DND-41 (cell line): ENCODE measurements around the gene LIX1L.

Experiments used
- CTCF ChIP-seq: IDR thresholded peaks from 2 replicates; pipeline ENCODE4 v1.5.1; 2012; ENCODE audit warnings: borderline replicate concordance, low read length, moderate library complexity, mild to moderate bottlenecking; ENCODE audit not compliant: poor library complexity, severe bottlenecking; ENCODE audit errors: extremely low read depth
- EZH2 ChIP-seq: IDR thresholded peaks from 3 replicates; pipeline ENCODE4 v1.6.1; 2012; ENCODE audit warnings: borderline replicate concordance, low read depth, mild to moderate bottlenecking, moderate library complexity, low read length, inconsistent platforms; ENCODE audit not compliant: severe bottlenecking

GRCh38 chr1:145947551-145947950, 10.3 kb downstream of the LIX1L start:
- TF ChIP-seq CTCF, result no peak
- no peak for TF ChIP-seq EZH2
